Anterior cingulate cortex (tissue), 58 donors: ENCODE data around the gene HBP1.

Source experiments
- DNase-seq, 58 donors: peaks; one replicate each; lab custom pipeline; 2025; lab: John Stamatoyannopoulos, UW

HBP1 gene

GRCh38 chr7:107180378-107180777 lies 11.6 kb downstream of the HBP1 start:
- peak in 2 of 58 donors; percentile 12 to 54 for DNase-seq

GRCh38 chr7:107181172-107181571 lies 12.4 kb downstream of the HBP1 start:
- no peak for DNase-seq

DNA sequence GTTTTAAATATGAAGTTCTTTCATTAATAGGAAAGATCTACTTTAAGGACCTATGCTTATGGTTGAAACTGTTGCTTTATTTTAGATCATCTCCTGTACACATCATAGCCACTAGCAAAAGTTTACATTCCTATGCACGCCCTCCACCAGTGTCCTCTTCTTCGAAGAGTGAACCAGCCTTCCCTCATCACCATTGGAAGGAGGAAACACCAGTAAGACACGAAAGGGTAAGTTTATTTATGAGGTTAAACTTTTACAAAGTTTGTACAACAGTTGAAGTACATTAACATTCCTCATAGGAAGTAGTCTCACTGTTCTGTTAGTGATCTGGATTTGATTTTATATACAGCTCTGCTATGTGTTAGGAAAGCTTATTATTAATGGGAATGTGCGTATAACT lies 16.9 kb downstream of the HBP1 start:
- no peak for DNase-seq

GRCh38 chr7:107186240-107186639 lies 17.4 kb downstream of the HBP1 start:
- DNase-seq = no peak

GRCh38 chr7:107187774-107188173 lies 19.0 kb downstream of the HBP1 start:
- DNase-seq = no peak

DNA sequence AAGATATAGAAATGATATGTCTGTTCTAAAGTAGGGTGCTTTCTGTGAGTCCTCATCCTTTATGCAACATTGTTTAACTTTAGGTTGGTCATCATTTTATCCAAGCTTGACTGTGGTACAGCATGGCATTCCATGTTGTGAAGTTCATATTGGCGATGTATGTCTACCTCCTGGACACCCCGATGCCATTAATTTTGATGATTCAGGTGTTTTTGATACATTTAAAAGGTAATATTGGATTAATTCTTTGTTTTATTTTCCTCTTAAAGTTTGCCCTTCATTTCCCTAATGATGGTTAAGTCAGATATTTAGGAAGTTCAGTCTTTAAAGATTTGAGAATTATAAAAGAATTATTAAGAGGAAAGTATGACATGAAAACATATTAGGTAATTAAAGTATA lies 21.3 kb downstream of the HBP1 start:
- no peak for DNase-seq

DNA sequence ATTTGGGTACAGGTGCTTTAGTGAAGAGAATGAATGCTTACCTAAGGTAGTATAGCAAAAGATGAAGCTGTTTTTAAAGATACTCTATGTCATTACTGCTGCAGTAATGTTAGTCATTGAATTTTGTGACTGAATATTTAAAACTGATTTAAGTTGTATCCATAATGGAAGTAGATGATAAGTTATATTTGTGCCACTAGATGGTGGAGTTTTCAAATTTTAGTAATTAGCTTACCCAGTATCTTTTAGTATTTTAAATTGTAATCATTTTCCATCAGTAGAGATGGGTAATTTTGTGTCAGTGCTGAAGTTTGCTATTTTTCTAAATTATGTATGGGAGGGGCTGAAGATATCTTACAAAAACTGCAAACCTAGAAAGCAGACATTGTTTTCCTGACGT lies 25.2 kb downstream of the HBP1 start:
- no peak for DNase-seq

GRCh38 chr7:107196834-107197610 lies 28.2 kb downstream of the HBP1 start:
- no peak for DNase-seq

- DNase-seq = peak in 23 of 58 donors; percentile 6 to 61 (median 28)
Measured at GRCh38 chr7:107201795-107202450, 33.1 kb downstream of the HBP1 start.

- no peak for DNase-seq
Measured at GRCh38 chr7:107203607-107204006, 34.8 kb downstream of the HBP1 start.

DNA sequence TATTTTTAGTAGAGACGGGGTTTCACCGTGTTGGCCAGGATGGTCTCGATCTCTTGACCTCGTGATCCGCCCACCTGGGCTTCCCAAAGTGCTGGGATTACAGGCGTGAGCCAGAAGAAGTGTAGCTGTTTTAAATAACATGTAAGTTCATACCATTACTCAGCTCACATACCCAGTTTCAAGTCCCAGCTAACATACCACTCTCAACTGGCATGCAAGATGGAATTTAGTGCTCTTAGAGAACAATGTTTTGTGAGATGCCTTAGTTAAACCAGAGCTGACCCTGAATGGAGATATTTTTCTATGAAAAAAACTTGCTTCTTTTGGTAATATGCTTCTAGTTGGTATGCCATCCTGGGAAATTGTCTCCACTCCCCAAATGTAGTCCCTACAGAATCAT lies 37.3 kb downstream of the HBP1 start:
- no peak for DNase-seq

GRCh38 chr7:107206706-107207105 lies 37.9 kb downstream of the HBP1 start:
- no peak for DNase-seq

GRCh38 chr7:107207459-107207858 lies 38.7 kb downstream of the HBP1 start:
- DNase-seq = peak in 2 of 58 donors; percentile 2 to 9

GRCh38 chr7:107208024-107208521 lies 39.3 kb downstream of the HBP1 start:
- peak in 4 of 58 donors; percentile 13 to 58 (median 40) for DNase-seq

- DNase-seq = no peak
Measured at GRCh38 chr7:107208563-107208962, 39.8 kb downstream of the HBP1 start.

- DNase-seq = no peak
Measured at GRCh38 chr7:107209565-107209964, 40.8 kb downstream of the HBP1 start.

DNA sequence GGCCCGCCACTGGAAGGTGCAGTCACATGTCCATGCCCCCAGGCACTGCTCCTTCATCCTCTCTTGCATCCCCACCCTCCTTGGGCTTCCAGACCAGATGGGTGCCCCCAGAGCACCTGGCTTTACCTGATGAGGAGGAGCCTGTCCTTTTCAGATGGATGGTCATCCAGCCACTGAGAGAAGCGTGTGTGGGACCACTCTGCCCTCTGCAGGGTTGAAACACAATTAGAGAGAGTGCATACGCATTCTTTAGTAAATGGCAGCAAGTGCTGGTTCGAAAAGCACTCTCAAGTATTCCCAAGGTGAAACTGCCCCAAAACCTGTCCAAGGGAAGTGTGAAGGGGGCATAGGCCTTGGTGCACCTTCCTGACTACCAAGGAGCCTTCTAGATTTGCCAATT lies 41.6 kb downstream of the HBP1 start:
- DNase-seq = no peak

DNA sequence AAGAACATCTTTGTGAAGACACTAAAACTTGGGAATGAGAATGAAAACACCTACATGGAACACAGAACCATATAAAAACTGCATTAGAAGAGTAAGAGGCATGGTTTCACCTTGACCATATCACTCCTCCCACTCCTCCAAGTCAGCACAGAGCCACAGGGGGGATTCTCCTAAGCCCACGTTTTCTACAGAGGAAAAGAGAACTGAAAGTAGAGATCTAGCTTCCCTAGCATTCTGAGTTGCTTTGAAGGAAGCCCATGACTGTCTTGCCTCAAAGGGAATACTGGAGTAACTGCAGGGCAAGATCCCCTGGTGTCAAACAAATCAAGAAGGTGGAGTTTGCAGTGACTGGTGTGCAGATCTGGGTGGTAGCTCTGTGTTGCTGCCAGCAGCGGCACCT lies 43.9 kb downstream of the HBP1 start:
- no peak for DNase-seq

DNA sequence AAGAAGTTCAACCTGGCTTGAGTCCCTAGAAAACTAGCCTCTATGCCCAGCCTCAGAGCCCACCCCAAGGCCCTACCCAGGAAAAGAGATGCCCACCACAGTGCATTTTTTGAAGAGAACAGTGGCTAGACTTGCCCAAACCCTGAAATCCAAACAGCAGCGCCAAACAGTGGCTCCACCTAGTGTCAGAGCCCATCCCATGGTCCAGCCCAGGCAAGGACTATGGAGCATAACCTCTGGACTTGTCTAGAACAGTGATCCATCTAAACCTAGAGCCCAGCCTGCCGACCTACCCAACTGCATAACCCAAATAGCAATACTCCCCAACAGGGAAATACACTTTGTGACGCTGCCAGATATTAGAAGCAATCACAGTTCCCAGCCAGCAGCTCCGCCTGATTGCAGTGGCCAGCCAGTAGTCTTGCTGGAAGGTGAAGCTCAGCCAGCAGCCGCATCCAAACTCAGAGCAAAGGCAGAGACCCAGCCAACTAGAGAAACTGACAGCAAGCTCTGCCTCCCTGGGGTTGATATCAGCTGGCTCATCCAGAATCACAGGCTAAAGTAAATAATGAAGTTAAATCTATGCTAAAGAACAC lies 44.5 kb downstream of the HBP1 start:
- DNase-seq = no peak

GRCh38 chr7:107213945-107214344 lies 45.1 kb downstream of the HBP1 start:
- no peak for DNase-seq

- no peak for DNase-seq
Measured at GRCh38 chr7:107219563-107220244, 50.9 kb downstream of the HBP1 start.
